Stimulated activated CD8-positive, alpha-beta memory T cell treated with anti-CD3 and anti-CD28 coated beads, Interleukin-15, amount 100 ng/mL, for 24 hours (primary cell): ENCODE data around the gene TRIP12.

Experiments used
- DNase-seq: peaks from one replicate; pipeline ENCODE4 v3.0.0-alpha.2; 2020; ENCODE audit warnings: low read depth

The TRIP12 gene

GRCh38 chr2:229714736-229715541, 206.9 kb downstream of the TRIP12 start:
- no peak for DNase-seq

DNA sequence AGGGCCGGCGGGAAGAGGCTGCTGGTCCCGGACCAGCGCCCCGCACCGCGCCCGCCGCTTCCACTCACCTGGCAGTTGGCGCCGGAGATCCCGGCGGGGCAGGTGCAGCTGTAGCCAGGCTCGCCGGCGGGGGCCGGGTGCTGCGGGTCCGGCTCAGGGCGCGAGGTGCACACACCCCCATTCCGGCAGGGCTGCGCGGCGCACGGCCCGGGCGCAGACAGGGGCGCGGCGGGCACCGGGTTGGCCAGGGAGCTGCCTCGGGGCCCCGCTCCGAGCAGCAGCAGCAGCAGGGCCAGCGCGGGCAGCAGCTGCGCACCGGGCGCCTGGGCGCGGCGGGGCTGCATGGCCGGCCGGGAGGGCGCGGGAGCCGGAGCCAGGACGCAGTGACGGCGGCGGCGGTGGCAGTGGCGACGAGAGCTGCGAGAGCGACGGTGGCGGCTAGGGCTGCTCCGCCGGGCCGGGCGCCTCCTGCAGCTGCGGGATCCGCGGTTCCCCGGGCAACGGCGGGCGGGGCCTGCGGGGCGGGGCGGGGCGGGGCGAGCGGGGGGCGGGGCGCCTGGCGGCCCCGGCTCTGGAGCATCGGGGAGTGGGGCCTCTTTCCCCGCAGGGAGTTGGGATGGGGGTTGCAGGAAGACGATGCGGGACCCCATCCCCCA, 207.6 kb downstream of the TRIP12 start, which contains the start of gene DNER:
Gene DNER, minus strand, starts transcription at position 476 of the 656 bp plus-strand sequence. Its CDS starts 132 bp downstream, at position 344.
- DNase-seq = no peak
